ENCODE measurements around the gene TMEM59. TPM values are rescaled to one million over a fixed set of nuclear protein-coding genes. Genes with fewer than 3 reads are reported as not detected.

The TMEM59 gene
- total RNA-seq, 1 donor from 2014 or later = 103 TPM

DNA sequence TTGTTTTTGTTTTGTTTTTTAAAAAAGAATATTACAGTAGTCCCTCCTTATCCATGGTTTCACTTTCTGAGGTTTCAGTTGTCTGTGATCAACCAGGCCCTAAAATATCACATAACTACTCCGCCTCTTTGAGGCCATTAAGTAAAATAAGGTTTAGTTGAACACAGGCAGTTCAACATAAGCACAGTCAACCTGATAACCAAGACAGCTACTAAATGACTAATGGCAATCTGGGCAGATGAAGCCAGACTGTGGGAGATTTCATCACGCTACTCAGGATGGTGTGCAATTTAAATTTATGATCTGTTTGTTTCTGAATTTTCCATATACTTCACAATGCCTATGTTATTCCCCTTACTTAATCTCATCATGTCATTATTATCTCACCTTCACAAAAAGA is 65.1 kb downstream of the TMEM59 start:
- Mint-ChIP-seq H3K36me3 (ENCODE audit: low read depth) (no peaks in the 10 kb centered on the region), H3K4me3 (no peak overlapping the region), H3K4me1 (no peaks in the 10 kb centered on the region), H3K27me3 (peaks cover 1% of the 10 kb centered on the region), H3K27ac (no peak overlapping the region), H3K9me3 (no peaks in the 10 kb centered on the region)
- intact Hi-C loops (cut with micrococcal nuclease) = no loop called here
- CTCF ChIA-PET = no interaction called here
- TF ChIP-seq, protein P1, sequence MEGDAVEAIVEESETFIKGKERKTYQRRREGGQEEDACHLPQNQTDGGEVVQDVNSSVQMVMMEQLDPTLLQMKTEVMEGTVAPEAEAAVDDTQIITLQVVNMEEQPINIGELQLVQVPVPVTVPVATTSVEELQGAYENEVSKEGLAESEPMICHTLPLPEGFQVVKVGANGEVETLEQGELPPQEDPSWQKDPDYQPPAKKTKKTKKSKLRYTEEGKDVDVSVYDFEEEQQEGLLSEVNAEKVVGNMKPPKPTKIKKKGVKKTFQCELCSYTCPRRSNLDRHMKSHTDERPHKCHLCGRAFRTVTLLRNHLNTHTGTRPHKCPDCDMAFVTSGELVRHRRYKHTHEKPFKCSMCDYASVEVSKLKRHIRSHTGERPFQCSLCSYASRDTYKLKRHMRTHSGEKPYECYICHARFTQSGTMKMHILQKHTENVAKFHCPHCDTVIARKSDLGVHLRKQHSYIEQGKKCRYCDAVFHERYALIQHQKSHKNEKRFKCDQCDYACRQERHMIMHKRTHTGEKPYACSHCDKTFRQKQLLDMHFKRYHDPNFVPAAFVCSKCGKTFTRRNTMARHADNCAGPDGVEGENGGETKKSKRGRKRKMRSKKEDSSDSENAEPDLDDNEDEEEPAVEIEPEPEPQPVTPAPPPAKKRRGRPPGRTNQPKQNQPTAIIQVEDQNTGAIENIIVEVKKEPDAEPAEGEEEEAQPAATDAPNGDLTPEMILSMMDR (IDR thresholded peaks at IDR 0.05) = no peak
- no peak for DNase-seq
- ATAC-seq (ENCODE audit: low read depth) = no peak
- POLR2A ChIA-PET = no interaction called here

DNA sequence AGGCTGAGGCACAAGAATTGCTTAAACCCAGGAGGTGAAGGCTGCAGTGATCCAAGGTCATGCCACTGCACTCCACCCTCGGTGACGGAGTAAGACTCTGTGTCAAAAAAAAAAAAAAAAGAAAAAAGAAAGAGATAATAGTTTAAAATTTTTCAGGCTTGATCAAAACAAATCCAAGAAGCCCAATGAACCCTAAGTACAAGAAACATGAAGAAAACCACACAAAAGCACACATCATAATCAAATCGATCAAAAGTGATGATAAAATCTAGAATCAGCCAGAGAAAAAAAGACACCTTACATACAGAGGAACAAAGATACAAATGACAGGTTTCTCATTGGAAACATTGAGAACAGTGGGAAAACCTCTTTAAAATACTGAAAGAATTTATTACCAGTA is 66.5 kb downstream of the TMEM59 start:
- ChIA-PET POLR2A (no interaction called here), CTCF (no interaction called here)
- Mint-ChIP-seq H3K4me1 (no peaks in the 10 kb centered on the region), H3K36me3 (ENCODE audit: low read depth) (no peaks in the 10 kb centered on the region), H3K4me3 (no peak overlapping the region), H3K27me3 (peaks cover 5% of the 10 kb centered on the region), H3K9me3 (no peaks in the 10 kb centered on the region), H3K27ac (no peak overlapping the region)
- no peak for ATAC-seq (ENCODE audit: low read depth)
- no peak for DNase-seq
- intact Hi-C loops (cut with micrococcal nuclease) = no loop called here
- TF ChIP-seq, protein P1 (IDR thresholded peaks at IDR 0.05) = no peak

DNA sequence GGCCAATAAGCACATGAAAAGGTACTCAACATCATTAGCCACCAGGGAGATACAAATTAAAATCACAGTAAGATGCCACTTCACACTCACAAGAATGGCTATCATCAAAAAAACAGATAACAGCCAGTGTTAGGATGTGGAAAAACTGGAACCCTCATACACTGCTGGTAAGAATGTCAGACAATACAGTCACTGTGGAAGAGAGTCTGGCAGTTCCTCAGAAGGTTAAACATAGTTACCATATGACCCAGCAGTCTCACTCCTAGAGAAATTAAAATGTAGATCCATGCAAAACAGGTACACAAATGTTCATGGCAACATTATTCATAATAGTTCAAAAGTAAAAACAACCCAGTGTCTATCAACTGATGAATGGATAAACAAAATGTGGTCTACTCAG is 68.3 kb downstream of the TMEM59 start:
- H3K27me3 Mint-ChIP-seq = peaks cover 5% of the 10 kb centered on the region
- DNase-seq (no peak), ATAC-seq (ENCODE audit: low read depth) (no peak)
- H3K27ac Mint-ChIP-seq = no peak overlapping the region
- H3K9me3 Mint-ChIP-seq = no peaks in the 10 kb centered on the region
- intact Hi-C loops (cut with micrococcal nuclease) = no loop called here
- H3K4me3 Mint-ChIP-seq = no peak overlapping the region
- H3K4me1 Mint-ChIP-seq = no peaks in the 10 kb centered on the region
- no peaks in the 10 kb centered on the region for H3K36me3 Mint-ChIP-seq (ENCODE audit: low read depth)
- TF ChIP-seq, protein P1 (IDR thresholded peaks at IDR 0.05) = no peak
- ChIA-PET CTCF (no interaction called here), POLR2A (no interaction called here)

DNA sequence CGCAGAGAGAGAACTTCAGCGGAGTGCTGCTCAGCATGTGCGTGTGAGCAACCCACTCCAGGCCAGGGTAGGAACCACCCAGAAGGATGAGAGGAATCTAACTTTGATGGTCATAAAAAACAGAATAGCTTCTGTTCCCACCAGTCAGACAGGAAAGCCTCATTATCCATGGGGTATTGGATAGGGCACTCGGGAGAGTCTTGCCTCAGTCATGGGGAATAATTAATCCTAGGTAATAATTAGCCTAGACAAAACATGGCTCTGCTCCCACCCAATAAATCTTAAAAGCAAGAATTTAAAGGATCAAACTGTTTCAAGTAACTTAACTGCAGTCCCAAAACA is 70.3 kb downstream of the TMEM59 start:
- TF ChIP-seq, protein P1 (IDR thresholded peaks at IDR 0.05) = no peak
- H3K4me3 Mint-ChIP-seq = no peak overlapping the region
- intact Hi-C loops (cut with micrococcal nuclease) = no loop called here
- ATAC-seq (ENCODE audit: low read depth) (no peak), DNase-seq (no peak)
- H3K4me1 Mint-ChIP-seq = no peaks in the 10 kb centered on the region
- no peaks in the 10 kb centered on the region for H3K9me3 Mint-ChIP-seq
- H3K36me3 Mint-ChIP-seq (ENCODE audit: low read depth) = no peaks in the 10 kb centered on the region
- CTCF ChIA-PET = interaction anchor here (0.6 kb wide), 1 partner anchor 693 kb away, joined by 3 read pairs; no protein-coding TSS in a partner anchor
- H3K27me3 Mint-ChIP-seq = peaks cover 5% of the 10 kb centered on the region
- POLR2A ChIA-PET = no interaction called here
- H3K27ac Mint-ChIP-seq = no peak overlapping the region

DNA sequence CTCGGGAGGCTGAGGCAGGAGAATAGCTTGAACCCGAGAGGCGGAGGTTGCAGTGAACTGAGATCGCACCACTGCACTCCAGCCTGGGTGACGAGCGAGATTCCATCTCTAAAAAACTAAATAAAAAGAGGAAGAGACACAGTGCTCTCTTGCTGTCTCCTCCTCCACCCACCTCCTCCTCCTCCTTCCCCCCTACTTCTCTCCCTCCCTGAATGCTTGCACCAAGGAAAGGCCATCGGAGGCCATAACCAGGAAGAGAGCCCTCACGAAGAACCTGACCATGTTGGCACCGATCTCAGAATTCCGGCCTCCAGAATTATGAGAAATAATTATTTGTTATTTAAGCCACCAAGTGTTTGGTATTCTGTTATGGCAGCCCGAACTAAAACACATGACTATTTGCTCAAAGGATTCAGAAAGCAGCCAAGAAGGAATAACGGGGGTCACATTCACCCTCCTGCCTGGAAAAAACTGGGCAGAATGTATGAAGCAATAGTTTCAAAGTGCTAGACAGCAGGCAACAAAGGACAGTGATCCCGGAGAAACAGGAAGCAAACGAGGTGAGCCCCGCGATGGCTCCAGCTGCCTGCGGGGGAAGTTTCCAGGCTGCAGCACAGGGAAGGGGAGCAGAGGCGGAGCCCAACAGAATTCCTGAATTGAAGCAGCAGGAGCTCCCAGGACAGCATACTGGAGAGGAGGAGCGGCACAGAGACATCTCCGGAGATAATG is 70.8 kb downstream of the TMEM59 start:
- intact Hi-C loops (cut with micrococcal nuclease) = no loop called here

More for the DNA sequence above, 70.8 kb downstream of the TMEM59 start:
- H3K36me3 Mint-ChIP-seq (ENCODE audit: low read depth) = no peaks in the 10 kb centered on the region
- no peak overlapping the region for H3K27ac Mint-ChIP-seq
- ATAC-seq (ENCODE audit: low read depth) (no peak), DNase-seq (no peak)
- H3K9me3 Mint-ChIP-seq = no peaks in the 10 kb centered on the region
- H3K27me3 Mint-ChIP-seq = peaks cover 5% of the 10 kb centered on the region
- POLR2A ChIA-PET = no interaction called here
- no peaks in the 10 kb centered on the region for H3K4me1 Mint-ChIP-seq
- CTCF ChIA-PET = no interaction called here
- no peak overlapping the region for H3K4me3 Mint-ChIP-seq
- TF ChIP-seq, protein P1 (IDR thresholded peaks at IDR 0.05) = no peak
